NB4 (cell line): ENCODE measurements around the gene ICAM3.

ENCODE experiments used
- DNase-seq: peaks from one replicate; pipeline ENCODE4 v3.0.0; 2010; ENCODE audit warnings: low read depth
- H3K4me3 ChIP-seq: one replicate; pipeline ENCODE4 v1.5.1; 2011; ENCODE audit warnings: mild to moderate bottlenecking, low read depth, low read length, moderate library complexity
- MAX ChIP-seq: IDR thresholded peaks from 2 replicates; pipeline ENCODE4 v1.6.1; 2011; ENCODE audit warnings: low read depth, low read length
- MYC ChIP-seq: IDR thresholded peaks from 2 replicates; pipeline ENCODE4 v1.6.1; 2011; ENCODE audit warnings: low read depth, low read length
- POLR2A ChIP-seq: IDR thresholded peaks from 2 replicates; pipeline ENCODE4 v1.6.1; 2011; ENCODE audit warnings: mild to moderate bottlenecking; ENCODE audit not compliant: insufficient read length; ENCODE audit errors: extremely low read depth
- TF ChIP-seq, protein P1 (sequence below): IDR thresholded peaks from one replicate; pipeline ENCODE4 v1.5.1; 2012; ENCODE audit warnings: low read depth, low read length

The ICAM3 gene

GRCh38 chr19:10321874-10322835 lies 17.3 kb downstream of the ICAM3 start:
- H3K4me3 ChIP-seq: no peak overlapping the region
- no peak for DNase-seq
- TF ChIP-seq MYC (no peak), MAX (no peak), POLR2A (no peak)
- TF ChIP-seq, protein P1, sequence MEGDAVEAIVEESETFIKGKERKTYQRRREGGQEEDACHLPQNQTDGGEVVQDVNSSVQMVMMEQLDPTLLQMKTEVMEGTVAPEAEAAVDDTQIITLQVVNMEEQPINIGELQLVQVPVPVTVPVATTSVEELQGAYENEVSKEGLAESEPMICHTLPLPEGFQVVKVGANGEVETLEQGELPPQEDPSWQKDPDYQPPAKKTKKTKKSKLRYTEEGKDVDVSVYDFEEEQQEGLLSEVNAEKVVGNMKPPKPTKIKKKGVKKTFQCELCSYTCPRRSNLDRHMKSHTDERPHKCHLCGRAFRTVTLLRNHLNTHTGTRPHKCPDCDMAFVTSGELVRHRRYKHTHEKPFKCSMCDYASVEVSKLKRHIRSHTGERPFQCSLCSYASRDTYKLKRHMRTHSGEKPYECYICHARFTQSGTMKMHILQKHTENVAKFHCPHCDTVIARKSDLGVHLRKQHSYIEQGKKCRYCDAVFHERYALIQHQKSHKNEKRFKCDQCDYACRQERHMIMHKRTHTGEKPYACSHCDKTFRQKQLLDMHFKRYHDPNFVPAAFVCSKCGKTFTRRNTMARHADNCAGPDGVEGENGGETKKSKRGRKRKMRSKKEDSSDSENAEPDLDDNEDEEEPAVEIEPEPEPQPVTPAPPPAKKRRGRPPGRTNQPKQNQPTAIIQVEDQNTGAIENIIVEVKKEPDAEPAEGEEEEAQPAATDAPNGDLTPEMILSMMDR: no peak

DNA sequence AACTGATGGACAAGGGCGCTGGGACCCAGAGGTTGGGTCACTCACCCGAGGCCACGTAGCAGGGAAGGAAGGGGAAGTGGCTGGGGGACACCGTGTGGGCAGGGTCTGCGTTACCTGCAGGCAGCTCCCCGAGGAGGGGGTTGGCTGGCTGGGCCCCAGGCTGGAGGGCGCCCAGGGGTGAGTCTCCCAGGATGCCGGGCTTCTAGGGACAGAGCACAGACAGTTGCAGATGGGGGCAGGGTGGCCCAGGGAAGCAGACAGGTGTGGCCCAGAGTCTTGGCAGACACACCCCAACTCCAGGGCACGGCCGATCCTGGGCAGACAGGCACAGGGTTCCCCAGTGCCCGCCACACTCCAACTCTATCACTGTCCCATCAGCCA lies 18.0 kb downstream of the ICAM3 start:
- TF ChIP-seq POLR2A (no peak), MYC (no peak), MAX (no peak)
- peak; percentile 57 for DNase-seq

DNA sequence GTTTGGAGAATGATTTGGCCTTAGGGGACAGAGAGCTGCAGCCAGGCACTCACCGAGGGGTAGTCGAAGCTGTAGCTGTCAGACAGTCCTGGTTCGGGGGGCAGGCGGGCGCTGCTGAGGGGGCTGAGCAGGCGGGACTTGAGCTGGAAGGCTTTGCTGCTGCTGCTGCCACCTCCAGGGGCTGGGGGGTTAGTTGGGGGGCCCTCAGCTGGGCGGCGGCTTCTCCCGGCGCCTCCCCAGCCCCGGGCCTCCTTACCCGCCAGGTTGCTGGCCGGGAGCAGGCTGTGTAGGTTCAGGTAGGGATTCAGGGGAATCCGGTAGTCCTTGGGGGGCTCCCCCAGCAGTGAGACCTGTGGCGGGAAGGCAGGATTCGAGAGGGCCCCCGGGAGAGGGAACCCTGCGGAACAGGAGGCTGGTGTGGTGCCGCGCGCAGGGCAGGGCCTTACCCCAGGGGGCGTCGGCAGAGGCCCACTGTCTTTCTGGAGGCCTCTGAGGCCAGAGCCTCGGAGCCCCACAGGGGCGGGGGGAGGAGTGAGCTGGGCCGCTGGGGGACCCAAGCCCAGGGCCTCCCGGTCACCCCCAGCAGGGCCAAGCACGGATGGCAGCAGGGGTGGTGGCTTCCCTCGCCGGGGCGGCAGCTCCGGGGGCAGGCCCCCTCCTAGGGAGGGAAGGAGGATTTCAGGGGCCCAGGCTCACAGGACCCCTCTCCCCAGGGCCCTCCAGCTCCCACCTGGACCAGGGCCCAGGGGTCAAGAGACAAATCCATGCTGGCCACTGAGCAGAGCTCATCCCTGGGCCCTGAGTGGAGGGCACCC lies 18.6 kb downstream of the ICAM3 start:
- no peak for DNase-seq
- no peak overlapping the region for H3K4me3 ChIP-seq
- TF ChIP-seq, protein P1: no peak
- TF ChIP-seq POLR2A: no peak

More for the DNA sequence above, 18.0 kb downstream of the ICAM3 start:
- no peak overlapping the region for H3K4me3 ChIP-seq

DNA sequence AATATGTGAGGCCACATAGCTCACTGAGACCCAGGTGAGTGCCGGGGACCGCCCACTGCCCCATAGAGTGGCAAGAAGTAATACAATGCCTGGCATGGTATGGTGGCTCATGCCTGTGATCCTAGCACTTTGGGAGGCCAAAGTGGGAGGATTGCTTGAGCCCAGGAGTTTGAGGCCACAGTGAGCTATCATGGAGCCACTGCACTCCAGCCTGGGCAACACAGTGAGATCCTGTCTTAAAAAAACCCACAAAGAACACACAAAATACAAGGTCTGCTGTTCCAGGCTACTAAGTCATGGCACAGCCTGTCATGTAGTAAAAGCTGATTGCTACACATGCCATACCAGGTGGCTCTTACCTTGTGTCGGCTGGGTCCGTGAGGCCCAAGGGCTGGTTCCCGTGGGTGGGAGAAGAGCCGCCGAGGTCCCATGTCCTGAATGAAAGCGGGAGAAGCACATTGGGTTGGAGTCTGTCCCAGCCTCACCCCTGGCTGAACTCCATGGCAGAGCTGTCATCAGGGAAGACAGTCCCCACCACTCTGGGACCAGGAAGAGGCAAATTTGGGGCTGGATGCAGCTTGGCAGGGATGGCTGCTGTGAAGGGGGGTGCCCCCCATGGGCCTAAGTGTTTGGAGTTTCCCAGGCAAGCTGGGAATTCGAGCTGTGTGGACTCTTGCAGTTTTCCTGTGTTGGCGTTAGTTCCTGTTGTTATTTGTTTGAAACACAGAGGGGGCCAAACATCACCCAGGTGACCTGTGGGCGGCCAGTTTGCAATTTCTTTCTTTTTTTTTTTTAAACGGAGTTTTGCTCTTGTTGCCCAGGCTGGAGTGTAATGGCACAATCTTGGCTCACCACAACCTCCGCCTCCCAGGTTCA lies 20.4 kb downstream of the ICAM3 start:
- no peak for DNase-seq
- H3K4me3 ChIP-seq: no peak overlapping the region
- TF ChIP-seq MYC: no peak
- no peak for TF ChIP-seq MAX
- no peak for TF ChIP-seq POLR2A
- TF ChIP-seq, protein P1: no peak

DNA sequence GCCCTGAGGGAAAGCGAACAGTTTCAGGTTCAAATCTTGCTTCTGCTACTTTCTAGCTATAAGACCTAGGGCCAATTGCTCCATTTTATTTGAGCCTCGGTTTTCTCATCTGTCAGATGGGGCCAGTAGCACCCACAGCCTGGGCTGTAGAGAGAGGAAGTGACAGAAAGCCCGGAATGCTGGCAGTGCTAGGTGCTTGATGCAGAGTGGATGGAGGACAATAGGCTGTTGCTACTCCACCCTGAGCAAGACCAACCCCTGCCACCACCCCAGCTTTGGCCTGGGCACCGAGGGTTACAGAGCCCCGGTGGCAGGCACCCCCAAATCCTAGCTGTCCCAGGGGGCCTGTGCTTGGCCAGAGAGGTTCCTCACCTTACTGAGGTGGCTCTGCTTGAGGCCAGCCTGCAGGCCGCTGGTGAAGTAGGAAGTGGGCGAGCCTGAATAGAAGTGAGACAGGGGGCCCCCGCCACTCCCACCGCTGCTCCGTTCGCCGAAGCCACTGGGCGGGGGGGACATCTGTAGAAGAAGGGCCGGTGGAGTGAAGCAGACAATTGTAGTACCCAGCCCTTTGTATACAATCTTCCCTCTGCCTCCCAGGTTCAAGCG lies 21.5 kb downstream of the ICAM3 start:
- DNase-seq: no peak
- TF ChIP-seq, protein P1: no peak
- no peak overlapping the region for H3K4me3 ChIP-seq
